Fibroblast of villous mesenchyme (primary cell): Measurements from ENCODE around the gene PLXNA2. TPM values are rescaled to one million over a fixed set of nuclear protein-coding genes. Genes with fewer than 3 reads are reported as not detected.

Source experiments
- DNase-seq: peaks from one replicate; pipeline ENCODE4 v3.0.0-alpha.2; 2010; ENCODE audit warnings: low read depth
- H3K4me3 ChIP-seq: 2 replicates; pipeline ENCODE4 v1.5.1; 2011; ENCODE audit warnings: low read depth, mild to moderate bottlenecking, low read length
- total RNA-seq: library from RNA; depleted of rRNA; stranded (reverse); fragments of >200 nt; gene quantifications from 2 replicates; pipeline ENCODE4 v1.2.3, GENCODE V29; 2012
- TF ChIP-seq, protein P1 (sequence below): IDR thresholded peaks from 2 replicates; pipeline ENCODE4 v1.5.1; 2012; ENCODE audit warnings: low read depth, mild to moderate bottlenecking, low read length; ENCODE audit not compliant: insufficient read depth

Gene PLXNA2
- total RNA-seq, 1 donor, result 0.86 TPM

GRCh38 chr1:208122612-208123358, 121.4 kb downstream of the PLXNA2 start:
- no peak overlapping the region for H3K4me3 ChIP-seq
- TF ChIP-seq, protein P1, sequence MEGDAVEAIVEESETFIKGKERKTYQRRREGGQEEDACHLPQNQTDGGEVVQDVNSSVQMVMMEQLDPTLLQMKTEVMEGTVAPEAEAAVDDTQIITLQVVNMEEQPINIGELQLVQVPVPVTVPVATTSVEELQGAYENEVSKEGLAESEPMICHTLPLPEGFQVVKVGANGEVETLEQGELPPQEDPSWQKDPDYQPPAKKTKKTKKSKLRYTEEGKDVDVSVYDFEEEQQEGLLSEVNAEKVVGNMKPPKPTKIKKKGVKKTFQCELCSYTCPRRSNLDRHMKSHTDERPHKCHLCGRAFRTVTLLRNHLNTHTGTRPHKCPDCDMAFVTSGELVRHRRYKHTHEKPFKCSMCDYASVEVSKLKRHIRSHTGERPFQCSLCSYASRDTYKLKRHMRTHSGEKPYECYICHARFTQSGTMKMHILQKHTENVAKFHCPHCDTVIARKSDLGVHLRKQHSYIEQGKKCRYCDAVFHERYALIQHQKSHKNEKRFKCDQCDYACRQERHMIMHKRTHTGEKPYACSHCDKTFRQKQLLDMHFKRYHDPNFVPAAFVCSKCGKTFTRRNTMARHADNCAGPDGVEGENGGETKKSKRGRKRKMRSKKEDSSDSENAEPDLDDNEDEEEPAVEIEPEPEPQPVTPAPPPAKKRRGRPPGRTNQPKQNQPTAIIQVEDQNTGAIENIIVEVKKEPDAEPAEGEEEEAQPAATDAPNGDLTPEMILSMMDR, result no peak
- no peak for DNase-seq

- no peak overlapping the region for H3K4me3 ChIP-seq
- DNase-seq, result no peak
- TF ChIP-seq, protein P1, result no peak
These were observed 122.3 kb downstream of the PLXNA2 start for GRCh38 chr1:208121813-208122364.

DNA sequence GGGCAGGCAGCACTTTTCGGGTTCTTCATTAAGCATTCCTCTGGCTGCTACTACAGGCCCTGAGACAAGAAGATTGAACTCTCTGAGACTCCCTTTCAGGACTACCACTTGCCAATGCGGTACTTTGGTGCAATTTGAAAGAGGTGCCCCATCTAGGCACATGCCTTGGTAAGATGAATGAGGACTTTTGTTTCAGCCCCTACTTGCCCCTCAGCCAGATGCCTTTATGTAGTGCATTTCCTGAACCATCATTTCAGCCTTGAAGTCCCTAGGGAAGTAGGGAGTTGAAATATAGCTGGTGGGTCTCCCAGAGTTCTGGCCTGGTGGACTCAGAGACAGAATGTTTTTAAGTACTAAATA, 123.8 kb downstream of the PLXNA2 start:
- TF ChIP-seq, protein P1, result no peak

DNA sequence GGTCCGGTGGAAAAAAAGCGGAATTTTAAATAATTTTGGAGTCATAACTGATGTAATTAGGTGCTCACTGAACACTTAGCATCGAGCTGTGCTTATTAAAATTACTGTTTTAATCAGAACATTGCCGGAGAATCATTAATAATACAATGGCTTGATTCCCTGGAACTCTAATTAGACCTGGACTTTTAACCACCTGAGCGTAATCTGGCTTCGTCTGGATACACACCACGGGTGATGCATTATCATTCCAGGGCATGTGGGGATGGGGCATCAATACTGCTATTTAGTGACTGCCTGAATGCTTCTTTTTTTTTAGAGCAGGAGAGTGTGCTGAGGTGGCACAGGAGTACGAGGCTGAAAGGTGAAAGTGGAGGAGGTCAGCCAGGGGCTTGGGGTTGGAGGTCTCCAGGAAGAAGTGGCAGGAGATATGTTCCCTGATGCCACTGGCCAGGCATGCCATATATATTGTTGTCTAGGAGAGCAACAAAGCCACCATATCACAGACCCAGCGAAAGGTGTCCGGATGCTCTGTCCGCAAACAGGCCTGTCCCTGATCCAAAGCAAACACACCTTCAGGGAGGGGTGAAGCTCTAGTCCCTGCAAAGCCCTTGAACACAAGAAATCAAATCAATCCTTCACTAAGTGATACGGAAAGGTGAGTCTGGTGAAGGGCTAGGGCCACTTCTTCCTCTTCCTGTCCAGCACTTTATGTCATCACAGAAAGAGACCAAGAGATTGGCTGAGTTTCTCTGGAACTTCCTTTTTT, 125.2 kb downstream of the PLXNA2 start:
- TF ChIP-seq, protein P1, result no peak
- no peak for DNase-seq

More for the DNA sequence above, 123.8 kb downstream of the PLXNA2 start:
- no peak overlapping the region for H3K4me3 ChIP-seq
- DNase-seq, result no peak

DNA sequence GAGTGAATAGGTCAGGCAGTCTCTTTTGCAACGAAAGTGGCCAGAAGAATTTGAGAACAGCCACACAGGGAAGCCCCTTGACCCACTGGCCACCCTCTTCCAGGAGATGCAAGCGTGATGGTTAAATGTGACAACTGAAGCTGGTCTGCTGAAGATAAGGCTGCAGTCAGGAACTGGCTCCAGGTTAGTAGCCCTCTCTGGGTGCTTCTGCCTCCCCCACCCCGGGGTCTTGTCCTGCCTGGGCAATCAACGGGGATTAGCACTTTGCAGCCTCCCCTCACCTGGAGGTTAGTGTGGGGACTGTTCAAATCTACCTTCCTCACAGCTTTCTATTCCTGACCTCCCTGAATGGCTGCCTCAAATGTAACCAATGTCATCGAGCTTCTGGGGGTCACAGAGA, 125.9 kb downstream of the PLXNA2 start:
- no peak overlapping the region for H3K4me3 ChIP-seq
- TF ChIP-seq, protein P1, result no peak
- DNase-seq, result no peak

More for the DNA sequence above, 125.2 kb downstream of the PLXNA2 start:
- H3K4me3 ChIP-seq, result no peak overlapping the region

DNA sequence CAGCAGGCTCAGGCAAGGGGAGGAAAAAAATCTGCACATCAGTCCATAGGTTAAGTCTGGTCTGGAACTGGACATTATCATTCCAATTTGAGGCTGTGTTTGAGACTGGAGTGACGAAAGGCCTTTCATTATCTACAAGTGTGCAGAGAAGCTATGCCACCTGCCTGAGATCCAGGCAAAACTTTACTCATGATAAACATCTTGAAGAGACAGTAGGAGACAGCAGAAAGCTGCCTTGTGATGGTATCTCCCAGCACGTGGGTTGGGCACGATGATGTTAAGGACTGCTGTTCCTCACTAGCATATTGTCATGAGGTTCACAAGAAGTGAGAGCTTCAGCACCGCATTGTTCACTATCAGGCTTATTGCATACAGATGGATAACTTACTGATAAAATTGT, 126.4 kb downstream of the PLXNA2 start:
- TF ChIP-seq, protein P1, result no peak
- peak; percentile 11 for DNase-seq
- no peak overlapping the region for H3K4me3 ChIP-seq
